ENCODE results near the gene KMO.

DNA sequence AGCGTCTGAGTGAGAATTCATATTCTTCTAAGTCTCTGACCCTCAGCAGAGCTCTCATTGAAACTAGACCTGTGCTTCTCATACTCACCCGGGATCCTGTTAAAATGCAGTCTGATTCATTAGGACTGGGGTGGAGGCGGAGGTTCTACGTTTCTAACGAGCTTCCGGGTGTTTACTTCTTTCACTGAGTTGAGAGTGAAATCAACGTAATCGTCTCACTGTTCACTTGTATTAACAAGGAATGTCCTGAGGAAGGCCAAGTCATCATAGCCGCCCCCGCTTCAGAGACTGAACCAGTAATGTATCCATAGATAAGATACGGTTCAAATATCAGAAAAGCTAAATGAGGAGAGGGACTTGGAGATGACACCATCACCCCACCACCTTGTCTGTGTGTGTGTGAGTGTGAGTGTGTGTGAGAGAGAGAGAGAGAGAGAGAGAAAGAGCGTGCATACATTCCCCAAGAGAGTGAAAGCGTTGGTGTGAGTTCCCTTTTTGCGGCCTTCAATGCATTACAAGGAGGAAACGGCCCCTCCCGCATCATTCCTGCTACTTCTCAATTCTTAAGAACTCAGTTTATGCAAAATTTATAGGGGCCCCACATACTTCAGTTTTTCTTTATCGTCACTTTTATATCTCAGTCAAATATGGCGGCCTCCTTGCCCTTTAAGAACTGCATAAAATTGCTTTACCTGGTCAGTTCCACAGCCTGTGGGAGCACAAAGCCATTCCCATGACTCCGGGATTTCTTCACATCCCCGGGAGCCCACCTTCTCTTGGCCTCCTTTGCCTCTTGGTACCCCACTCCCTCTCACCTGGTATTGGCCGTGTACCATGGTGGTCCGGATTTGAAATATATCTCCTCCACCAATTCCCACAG, 19.8 kb downstream of the KMO start:
- TF ChIP-seq, protein P1, sequence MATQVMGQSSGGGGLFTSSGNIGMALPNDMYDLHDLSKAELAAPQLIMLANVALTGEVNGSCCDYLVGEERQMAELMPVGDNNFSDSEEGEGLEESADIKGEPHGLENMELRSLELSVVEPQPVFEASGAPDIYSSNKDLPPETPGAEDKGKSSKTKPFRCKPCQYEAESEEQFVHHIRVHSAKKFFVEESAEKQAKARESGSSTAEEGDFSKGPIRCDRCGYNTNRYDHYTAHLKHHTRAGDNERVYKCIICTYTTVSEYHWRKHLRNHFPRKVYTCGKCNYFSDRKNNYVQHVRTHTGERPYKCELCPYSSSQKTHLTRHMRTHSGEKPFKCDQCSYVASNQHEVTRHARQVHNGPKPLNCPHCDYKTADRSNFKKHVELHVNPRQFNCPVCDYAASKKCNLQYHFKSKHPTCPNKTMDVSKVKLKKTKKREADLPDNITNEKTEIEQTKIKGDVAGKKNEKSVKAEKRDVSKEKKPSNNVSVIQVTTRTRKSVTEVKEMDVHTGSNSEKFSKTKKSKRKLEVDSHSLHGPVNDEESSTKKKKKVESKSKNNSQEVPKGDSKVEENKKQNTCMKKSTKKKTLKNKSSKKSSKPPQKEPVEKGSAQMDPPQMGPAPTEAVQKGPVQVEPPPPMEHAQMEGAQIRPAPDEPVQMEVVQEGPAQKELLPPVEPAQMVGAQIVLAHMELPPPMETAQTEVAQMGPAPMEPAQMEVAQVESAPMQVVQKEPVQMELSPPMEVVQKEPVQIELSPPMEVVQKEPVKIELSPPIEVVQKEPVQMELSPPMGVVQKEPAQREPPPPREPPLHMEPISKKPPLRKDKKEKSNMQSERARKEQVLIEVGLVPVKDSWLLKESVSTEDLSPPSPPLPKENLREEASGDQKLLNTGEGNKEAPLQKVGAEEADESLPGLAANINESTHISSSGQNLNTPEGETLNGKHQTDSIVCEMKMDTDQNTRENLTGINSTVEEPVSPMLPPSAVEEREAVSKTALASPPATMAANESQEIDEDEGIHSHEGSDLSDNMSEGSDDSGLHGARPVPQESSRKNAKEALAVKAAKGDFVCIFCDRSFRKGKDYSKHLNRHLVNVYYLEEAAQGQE (IDR thresholded peaks at IDR 0.05; ENCODE audit: insufficient read depth in 1 of 2, low read depth in 2 of 2, low read length in 2 of 2) = no peak
- no peak for TF ChIP-seq POLR2AphosphoS5 (IDR thresholded peaks at IDR 0.05; ENCODE audit: low read depth, low read length)
- no peak for TF ChIP-seq SIN3A (IDR thresholded peaks at IDR 0.05; ENCODE audit: borderline replicate concordance, insufficient read depth, low read length)
- TF ChIP-seq TAF1 (IDR thresholded peaks at IDR 0.05; ENCODE audit: borderline replicate concordance, insufficient read depth, low read length) = no peak
- no peak for TF ChIP-seq FOXP2 (optimal IDR thresholded peaks at IDR 0.05; ENCODE audit: borderline replicate concordance, extremely low read depth, extremely low read length, insufficient read depth)

All from PFSK-1 (cell line).